H9 (cell line): ENCODE measurements around the gene ATP8B4. TPM values are rescaled to one million over a fixed set of nuclear protein-coding genes. Genes with fewer than 3 reads are reported as not detected.

ENCODE experiments used
- DNase-seq: peaks from one replicate; pipeline ENCODE4 v3.0.0-alpha.2; 2017
- H2AFZ ChIP-seq: one replicate; pipeline ENCODE4 v1.6.1; 2013; ENCODE audit warnings: mild to moderate bottlenecking, low read length, control low read depth, moderate library complexity
- H2AK5ac ChIP-seq: 2 replicates; pipeline ENCODE4 v1.6.1; 2013; ENCODE audit warnings: low read length, control low read depth, mixed read lengths; ENCODE audit not compliant: insufficient read length
- H2BK120ac ChIP-seq: one replicate; pipeline ENCODE4 v1.6.1; 2013; ENCODE audit warnings: low read depth, mild to moderate bottlenecking, low read length, control low read depth, inconsistent platforms; ENCODE audit not compliant: poor library complexity, severe bottlenecking
- H2BK12ac ChIP-seq: 2 replicates; pipeline ENCODE4 v1.6.1; 2013; ENCODE audit warnings: low read length, control low read depth, mixed read lengths, low read depth; ENCODE audit not compliant: insufficient read length
- H2BK15ac ChIP-seq: 2 replicates; pipeline ENCODE4 v1.6.1; 2013; ENCODE audit warnings: low read depth, low read length, control low read depth
- H2BK20ac ChIP-seq: one replicate; pipeline ENCODE4 v1.6.1; 2013; ENCODE audit warnings: low read depth, mild to moderate bottlenecking, low read length, control low read depth, inconsistent platforms; ENCODE audit not compliant: poor library complexity, severe bottlenecking
- H2BK5ac ChIP-seq: 2 replicates; pipeline ENCODE4 v1.6.1; 2013; ENCODE audit warnings: low read length, control low read depth, mixed read lengths; ENCODE audit not compliant: insufficient read length
- H3K14ac ChIP-seq: 2 replicates; pipeline ENCODE4 v1.6.1; 2013; ENCODE audit warnings: low read length, control low read depth; ENCODE audit not compliant: insufficient read depth
- H3K18ac ChIP-seq: 2 replicates; pipeline ENCODE4 v1.6.1; 2013; ENCODE audit warnings: low read depth, mild to moderate bottlenecking, mixed read lengths, low read length, control low read depth; ENCODE audit not compliant: insufficient read length
- H3K23ac ChIP-seq: 2 replicates; pipeline ENCODE4 v1.6.1; 2013; ENCODE audit warnings: low read length, control low read depth, mixed read lengths, low read depth; ENCODE audit not compliant: insufficient read length
- H3K23me2 ChIP-seq: 2 replicates; pipeline ENCODE4 v1.6.1; 2013; ENCODE audit warnings: low read depth, mild to moderate bottlenecking, mixed read lengths, low read length, control low read depth; ENCODE audit not compliant: insufficient read length, poor library complexity, severe bottlenecking
- H3K27ac ChIP-seq: 2 replicates; pipeline ENCODE4 v1.5.1; 2013; ENCODE audit warnings: low read length, control low read depth, mixed read lengths, low read depth; ENCODE audit not compliant: insufficient read length
- H3K27me3 ChIP-seq: 2 replicates; pipeline ENCODE4 v1.6.1; 2013; ENCODE audit warnings: low read length, control low read depth, inconsistent platforms; ENCODE audit not compliant: insufficient read depth
- H3K4ac ChIP-seq: 2 replicates; pipeline ENCODE4 v1.6.1; 2013; ENCODE audit warnings: low read depth, mild to moderate bottlenecking, control low read depth, inconsistent platforms, low read length, moderate library complexity
- H3K4me1 ChIP-seq: 2 replicates; pipeline ENCODE4 v1.6.1; 2013; ENCODE audit warnings: low read length, control low read depth, inconsistent platforms; ENCODE audit not compliant: insufficient read depth
- H3K4me2 ChIP-seq: 2 replicates; pipeline ENCODE4 v1.6.1; 2013; ENCODE audit warnings: low read length, control low read depth, mixed read lengths; ENCODE audit not compliant: insufficient read length, insufficient read depth
- H3K56ac ChIP-seq: 2 replicates; pipeline ENCODE4 v1.6.1; 2013; ENCODE audit warnings: low read depth, mild to moderate bottlenecking, mixed read lengths, low read length, control low read depth; ENCODE audit not compliant: insufficient read length
- H3K79me1 ChIP-seq: 2 replicates; pipeline ENCODE4 v1.6.1; 2013; ENCODE audit warnings: low read depth, mild to moderate bottlenecking, moderate library complexity, low read length, control low read depth, inconsistent platforms; ENCODE audit not compliant: insufficient read depth, poor library complexity, severe bottlenecking
- H3K79me2 ChIP-seq: 2 replicates; pipeline ENCODE4 v1.6.1; 2013; ENCODE audit warnings: low read length, control low read depth, inconsistent platforms; ENCODE audit not compliant: insufficient read depth
- H3K9ac ChIP-seq: 2 replicates; pipeline ENCODE4 v1.6.1; 2013; ENCODE audit warnings: low read length, control low read depth, mixed read lengths; ENCODE audit not compliant: insufficient read length; ENCODE audit errors: extremely low read depth
- H3K9me3 ChIP-seq: one replicate; pipeline ENCODE4 v1.6.1; 2013; ENCODE audit warnings: low read depth, low read length, inconsistent platforms; ENCODE audit not compliant: control insufficient read depth
- H3T11ph ChIP-seq: one replicate; pipeline ENCODE4 v1.6.1; 2013; ENCODE audit warnings: mild to moderate bottlenecking, low read length, control low read depth, inconsistent platforms
- H4K20me1 ChIP-seq: one replicate; pipeline ENCODE4 v1.6.1; 2013; ENCODE audit not compliant: control insufficient read depth, insufficient read length, insufficient read depth
- H4K5ac ChIP-seq: 2 replicates; pipeline ENCODE4 v1.6.1; 2013; ENCODE audit warnings: low read depth, mild to moderate bottlenecking, mixed read lengths, low read length, control low read depth; ENCODE audit not compliant: insufficient read length
- H4K8ac ChIP-seq: replicated peaks from 2 replicates; pipeline ENCODE4 v1.6.1; 2013; ENCODE audit warnings: low read length, control low read depth, mixed read lengths, low read depth; ENCODE audit not compliant: insufficient read length
- H4K91ac ChIP-seq: 2 replicates; pipeline ENCODE4 v1.6.1; 2013; ENCODE audit warnings: low read depth, mild to moderate bottlenecking, moderate library complexity, mixed read lengths, low read length, control low read depth; ENCODE audit not compliant: insufficient read length
- H3K27ac Mint-ChIP-seq, 3 experiments: 2 replicates in 2 of 3; 3 replicates in 1 of 3; pipeline ENCODE4 v1.8.0; 2020 to 2021; ENCODE audit warnings: mixed read lengths in 3 of 3, mild to moderate bottlenecking in 1 of 3, moderate library complexity in 1 of 3
- H3K27me3 Mint-ChIP-seq: 2 replicates; pipeline ENCODE4 v1.8.0; 2021; ENCODE audit warnings: low read depth, mild to moderate bottlenecking, moderate library complexity, mixed read lengths
- H3K36me3 Mint-ChIP-seq, 3 experiments: 2 replicates in 2 of 3; 3 replicates in 1 of 3; pipeline ENCODE4 v1.8.0; 2020 to 2021; ENCODE audit warnings: low read depth in 3 of 3, mixed read lengths in 3 of 3; ENCODE audit not compliant: insufficient read depth in 1 of 3
- H3K4me1 Mint-ChIP-seq, 2 experiments: 2 replicates each; pipeline ENCODE4 v1.8.0; 2020; ENCODE audit warnings: mixed read lengths in 2 of 2
- H3K4me3 Mint-ChIP-seq, 2 experiments: 2 replicates in 1 of 2; 3 replicates in 1 of 2; pipeline ENCODE4 v1.8.0; 2020 to 2021; ENCODE audit warnings: mild to moderate bottlenecking in 2 of 2, mixed read lengths in 2 of 2, moderate library complexity in 1 of 2
- H3K9me3 Mint-ChIP-seq, 2 experiments: 2 replicates in 1 of 2; 3 replicates in 1 of 2; pipeline ENCODE4 v1.8.0; 2020; ENCODE audit warnings: mild to moderate bottlenecking in 2 of 2, mixed read lengths in 2 of 2, moderate library complexity in 1 of 2
- total RNA-seq: library from RNA; stranded (reverse); gene quantifications from 2 replicates; pipeline ENCODE4 v1.2.1, GENCODE V29; 2021
- TF ChIP-seq, protein P1 (sequence below): fragments of 200-600 bp; sonication (generic); conservative IDR thresholded peaks from 3 replicates; pipeline ENCODE4 v1.8.0; 2021; ENCODE audit warnings: antibody characterized with exemption, mild to moderate bottlenecking

The ATP8B4 gene
- total RNA-seq, 1 experiment from 2014 or later, result 0.52 TPM

DNA sequence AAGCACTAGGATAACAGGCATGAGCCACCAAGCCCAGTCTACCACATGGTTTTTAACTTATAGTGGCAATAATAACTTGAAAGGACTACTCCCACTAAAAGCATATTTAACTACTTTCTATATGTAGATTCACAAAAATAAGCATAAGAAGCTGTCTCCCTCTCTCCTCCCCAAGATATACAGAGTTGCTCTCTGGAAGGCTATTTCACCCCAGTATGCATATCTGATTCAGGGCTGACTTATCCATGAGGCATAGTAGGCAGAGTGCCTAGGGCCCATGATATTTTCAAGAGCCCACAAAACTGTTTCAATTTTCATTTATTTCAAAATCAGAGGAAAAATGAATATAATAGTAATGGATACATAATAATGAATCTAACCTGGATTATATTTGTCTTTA, 20.5 kb downstream of the ATP8B4 start:
- no peak overlapping the region for H3K23ac ChIP-seq
- no peak overlapping the region for H2AK5ac ChIP-seq
- no peaks in the 10 kb centered on the region for H3K79me1 ChIP-seq
- no peak overlapping the region for H2AFZ ChIP-seq
- H3K27me3 ChIP-seq, result no peaks in the 10 kb centered on the region
- H2BK120ac ChIP-seq, result no peak overlapping the region
- TF ChIP-seq, protein P1, sequence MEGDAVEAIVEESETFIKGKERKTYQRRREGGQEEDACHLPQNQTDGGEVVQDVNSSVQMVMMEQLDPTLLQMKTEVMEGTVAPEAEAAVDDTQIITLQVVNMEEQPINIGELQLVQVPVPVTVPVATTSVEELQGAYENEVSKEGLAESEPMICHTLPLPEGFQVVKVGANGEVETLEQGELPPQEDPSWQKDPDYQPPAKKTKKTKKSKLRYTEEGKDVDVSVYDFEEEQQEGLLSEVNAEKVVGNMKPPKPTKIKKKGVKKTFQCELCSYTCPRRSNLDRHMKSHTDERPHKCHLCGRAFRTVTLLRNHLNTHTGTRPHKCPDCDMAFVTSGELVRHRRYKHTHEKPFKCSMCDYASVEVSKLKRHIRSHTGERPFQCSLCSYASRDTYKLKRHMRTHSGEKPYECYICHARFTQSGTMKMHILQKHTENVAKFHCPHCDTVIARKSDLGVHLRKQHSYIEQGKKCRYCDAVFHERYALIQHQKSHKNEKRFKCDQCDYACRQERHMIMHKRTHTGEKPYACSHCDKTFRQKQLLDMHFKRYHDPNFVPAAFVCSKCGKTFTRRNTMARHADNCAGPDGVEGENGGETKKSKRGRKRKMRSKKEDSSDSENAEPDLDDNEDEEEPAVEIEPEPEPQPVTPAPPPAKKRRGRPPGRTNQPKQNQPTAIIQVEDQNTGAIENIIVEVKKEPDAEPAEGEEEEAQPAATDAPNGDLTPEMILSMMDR, result no peak
- no peak overlapping the region for H3K27ac ChIP-seq
- H3K79me2 ChIP-seq, result no peaks in the 10 kb centered on the region
- no peak overlapping the region for H2BK5ac ChIP-seq
- no peaks in the 10 kb centered on the region for H3K9me3 Mint-ChIP-seq
- no peak overlapping the region for H2BK15ac ChIP-seq
- no peaks in the 10 kb centered on the region for H3K27me3 Mint-ChIP-seq
- no peak overlapping the region for H3K56ac ChIP-seq
- DNase-seq, result no peak
- H3K23me2 ChIP-seq, result no peaks in the 10 kb centered on the region
- H3T11ph ChIP-seq, result no peak overlapping the region
- H3K27ac Mint-ChIP-seq, result no peak overlapping the region
- H3K4me1 Mint-ChIP-seq, result peaks cover 4 to 8% of the 10 kb centered on the region in 2 experiments
- H3K4me1 ChIP-seq, result no peaks in the 10 kb centered on the region
- no peak overlapping the region for H3K9ac ChIP-seq
- H3K14ac ChIP-seq, result no peak overlapping the region
- no peak overlapping the region for H3K4me3 Mint-ChIP-seq
- no peak overlapping the region for H4K8ac ChIP-seq
- no peaks in the 10 kb centered on the region for H4K20me1 ChIP-seq
- no peak overlapping the region for H3K18ac ChIP-seq
- no peak overlapping the region for H3K4ac ChIP-seq
- no peaks in the 10 kb centered on the region for H3K36me3 Mint-ChIP-seq
- H4K91ac ChIP-seq, result no peak overlapping the region
- H4K5ac ChIP-seq, result no peak overlapping the region
- no peak overlapping the region for H3K4me2 ChIP-seq
- H3K9me3 ChIP-seq, result no peaks in the 10 kb centered on the region
- H2BK12ac ChIP-seq, result no peak overlapping the region
- H2BK20ac ChIP-seq, result no peak overlapping the region
